Omental fat pad (tissue), 4 donors: ENCODE results near the gene RITA1. TPM values are rescaled to one million over a fixed set of nuclear protein-coding genes. Genes with fewer than 3 reads are reported as not detected.

Experiments used
- ATAC-seq: fragments of 150-250 bp; one replicate; pipeline ENCODE4 v1.9.1; 2016; ENCODE audit warnings: mild to moderate bottlenecking, moderate library complexity; ENCODE audit not compliant: low FRiP score
- DNase-seq: peaks from one replicate; pipeline ENCODE4 v3.0.0-alpha.2; 2019; ENCODE audit warnings: low spot score
- total RNA-seq, 4 donors: library from RNA; depleted of rRNA; stranded (reverse); fragments of >200 nt; gene quantifications; one replicate each; pipeline ENCODE4 v1.1.0, GENCODE V29; 2016
- TF ChIP-seq, protein P1 (sequence below), 3 donors: fragments of 450-650 bp; IDR thresholded peaks; one replicate each; pipeline ENCODE4 v1.5.1; 2016 to 2017; ENCODE audit warnings: antibody characterized with exemption in 3 of 3, mild to moderate bottlenecking in 3 of 3, moderate library complexity in 2 of 3

Gene RITA1
- total RNA-seq, 4 donors from 2014 or later = 7.9 to 14.3 (median 11.5) TPM

DNA sequence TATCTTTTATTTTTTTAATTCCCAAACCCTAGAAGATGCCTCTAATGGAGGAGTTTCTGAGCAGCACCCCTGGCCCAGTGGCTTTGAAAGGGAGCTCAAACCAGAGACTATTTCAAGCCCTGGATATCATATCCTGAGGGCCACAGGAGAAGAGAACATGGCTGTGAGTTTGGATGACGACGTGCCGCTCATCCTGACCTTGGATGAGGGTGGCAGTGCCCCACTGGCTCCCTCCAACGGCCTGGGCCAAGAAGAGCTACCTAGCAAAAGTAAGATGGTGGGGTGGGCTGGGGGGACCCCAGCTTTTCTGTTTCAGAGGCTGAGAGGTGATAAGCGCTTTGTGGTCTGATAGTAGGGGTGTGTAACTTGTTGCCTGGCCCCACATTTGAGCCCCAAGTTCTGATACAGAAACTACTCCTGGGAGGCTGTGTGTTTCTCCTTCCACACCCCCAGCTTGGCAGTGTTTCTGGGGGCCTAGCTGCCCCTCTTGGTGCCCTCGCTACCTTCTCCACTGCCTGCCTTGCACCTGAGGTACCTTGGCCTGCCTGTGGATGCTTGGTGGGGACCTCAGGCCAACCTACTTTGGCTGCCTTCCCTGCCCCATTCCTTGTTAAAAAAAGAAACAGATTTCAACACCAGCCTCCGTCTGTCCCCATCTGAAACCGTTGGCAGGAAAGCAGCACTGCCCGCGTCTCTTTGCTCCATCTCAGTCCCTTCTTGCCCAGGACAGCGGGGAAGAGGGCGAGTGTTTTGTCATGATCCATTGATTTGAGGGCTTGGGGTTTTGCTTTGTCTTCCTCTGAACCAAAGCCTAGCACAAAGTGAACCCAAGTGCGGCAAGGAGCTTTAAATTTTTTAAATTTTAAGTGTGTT lies 41.4 kb downstream of the RITA1 start:
- TF ChIP-seq, protein P1, sequence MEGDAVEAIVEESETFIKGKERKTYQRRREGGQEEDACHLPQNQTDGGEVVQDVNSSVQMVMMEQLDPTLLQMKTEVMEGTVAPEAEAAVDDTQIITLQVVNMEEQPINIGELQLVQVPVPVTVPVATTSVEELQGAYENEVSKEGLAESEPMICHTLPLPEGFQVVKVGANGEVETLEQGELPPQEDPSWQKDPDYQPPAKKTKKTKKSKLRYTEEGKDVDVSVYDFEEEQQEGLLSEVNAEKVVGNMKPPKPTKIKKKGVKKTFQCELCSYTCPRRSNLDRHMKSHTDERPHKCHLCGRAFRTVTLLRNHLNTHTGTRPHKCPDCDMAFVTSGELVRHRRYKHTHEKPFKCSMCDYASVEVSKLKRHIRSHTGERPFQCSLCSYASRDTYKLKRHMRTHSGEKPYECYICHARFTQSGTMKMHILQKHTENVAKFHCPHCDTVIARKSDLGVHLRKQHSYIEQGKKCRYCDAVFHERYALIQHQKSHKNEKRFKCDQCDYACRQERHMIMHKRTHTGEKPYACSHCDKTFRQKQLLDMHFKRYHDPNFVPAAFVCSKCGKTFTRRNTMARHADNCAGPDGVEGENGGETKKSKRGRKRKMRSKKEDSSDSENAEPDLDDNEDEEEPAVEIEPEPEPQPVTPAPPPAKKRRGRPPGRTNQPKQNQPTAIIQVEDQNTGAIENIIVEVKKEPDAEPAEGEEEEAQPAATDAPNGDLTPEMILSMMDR (IDR thresholded peaks at IDR 0.05) = no peak
- no peak for ATAC-seq

DNA sequence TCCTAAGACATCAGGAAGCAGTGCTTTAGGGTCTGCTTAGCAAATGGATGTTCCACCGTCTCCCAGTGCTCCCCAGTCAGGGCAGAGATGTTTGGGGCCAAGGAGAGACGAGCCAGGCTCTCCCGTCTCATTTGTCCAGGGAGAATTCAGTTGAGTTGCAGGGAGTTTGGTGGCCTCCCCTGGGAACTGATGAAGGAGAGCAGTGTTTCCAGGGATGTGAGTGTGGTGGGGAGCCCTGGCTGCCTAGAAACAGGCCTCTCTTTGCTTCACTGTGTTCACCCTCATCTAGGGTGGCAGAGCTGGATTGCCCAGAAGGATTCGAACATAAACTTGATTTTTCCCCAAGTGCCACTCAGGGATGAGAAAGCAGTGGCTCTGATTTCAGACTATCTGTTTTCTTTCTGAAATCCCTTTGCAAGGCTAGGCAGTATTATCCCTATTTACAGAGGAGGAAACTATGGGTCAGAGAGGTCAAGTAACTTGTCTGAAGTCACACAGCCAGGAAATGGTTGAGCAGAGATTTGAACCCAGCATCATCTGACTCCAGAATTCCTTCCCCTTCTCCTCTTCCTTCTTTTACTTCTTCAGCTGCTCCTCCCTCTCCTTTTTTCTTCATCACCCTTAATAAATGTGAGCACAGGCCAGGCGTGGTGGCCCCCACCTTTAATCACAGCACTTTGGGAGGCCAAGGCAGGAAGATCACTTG lies 42.3 kb downstream of the RITA1 start:
- TF ChIP-seq, protein P1 (IDR thresholded peaks at IDR 0.05) = no peak
- ATAC-seq (no peak), DNase-seq (no peak)

More for the DNA sequence above, 41.4 kb downstream of the RITA1 start:
- no peak for DNase-seq

DNA sequence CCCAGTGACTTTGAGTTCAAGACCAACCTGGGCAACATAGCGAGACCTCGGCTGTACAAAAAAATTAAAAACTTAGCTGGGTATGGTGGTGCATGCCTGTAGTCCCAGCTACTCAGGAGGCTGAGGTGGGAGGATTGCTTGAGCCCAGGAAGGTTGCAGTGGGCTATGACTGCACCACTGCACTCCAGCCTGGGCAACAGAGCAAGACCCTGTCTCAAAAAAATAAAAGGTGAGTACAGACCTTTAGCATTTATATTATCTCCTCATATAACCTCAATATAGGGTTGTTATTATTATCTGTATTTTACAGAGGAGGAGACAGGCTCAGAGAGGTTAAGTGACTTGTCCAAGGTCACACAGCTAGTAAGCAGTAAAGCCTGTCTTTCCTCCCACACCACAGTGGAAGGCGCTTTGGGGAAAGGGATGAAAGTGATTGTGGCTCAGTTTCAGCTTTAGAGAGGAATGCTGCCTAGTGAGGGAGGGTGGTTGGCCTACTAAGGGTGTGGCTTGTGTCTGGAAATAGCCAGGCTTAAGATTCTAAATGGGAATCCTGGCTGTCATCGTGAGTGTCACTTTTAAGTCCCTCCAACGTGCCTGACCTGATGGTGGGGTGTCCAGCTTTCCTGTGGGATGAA lies 43.0 kb downstream of the RITA1 start:
- TF ChIP-seq, protein P1 (IDR thresholded peaks at IDR 0.05) = no peak
- ATAC-seq = no peak

DNA sequence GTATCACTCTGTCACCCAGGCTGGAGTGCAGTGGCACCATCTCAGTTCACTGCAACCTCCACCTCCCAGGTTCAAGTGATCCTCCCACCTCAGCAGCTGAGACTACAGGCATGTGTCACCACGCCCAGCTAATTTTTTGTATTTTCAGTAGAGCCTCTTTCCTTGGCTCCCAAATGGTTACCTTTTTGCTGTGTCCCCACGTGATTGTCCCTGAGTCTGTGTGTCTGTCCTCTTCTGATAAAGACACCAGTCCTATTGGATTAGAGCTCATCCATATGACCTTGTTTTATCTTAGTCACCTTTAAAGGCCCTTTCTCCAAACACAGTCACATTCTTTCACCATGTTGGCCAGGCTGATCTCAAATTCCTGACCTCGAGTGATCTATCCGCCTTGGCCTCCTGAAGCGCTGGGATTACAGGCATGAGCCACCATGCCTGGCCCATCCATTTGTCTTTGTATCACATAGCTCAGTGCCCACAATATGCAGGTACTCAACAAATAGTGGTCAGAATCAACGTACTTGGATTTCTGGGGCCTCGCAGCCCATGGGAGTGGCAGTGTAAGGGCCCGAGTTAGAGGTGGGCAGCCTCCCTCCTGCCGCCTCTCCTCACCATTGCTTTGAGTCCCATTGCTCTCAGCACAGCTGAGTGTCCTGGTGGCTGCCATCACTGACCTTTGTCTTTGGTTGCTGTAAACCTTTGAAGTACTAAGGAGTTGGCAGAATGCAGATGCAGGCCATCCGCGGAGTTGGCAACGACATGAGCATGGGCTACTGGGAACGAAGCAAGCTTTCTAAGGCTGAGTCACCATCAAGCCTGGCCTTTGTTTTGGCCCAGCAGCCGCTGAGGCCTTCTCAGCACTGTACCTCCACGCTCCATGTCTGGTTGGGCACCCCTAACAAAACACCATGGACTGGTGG lies 45.1 kb downstream of the RITA1 start:
- DNase-seq (no peak), ATAC-seq (no peak)
- TF ChIP-seq, protein P1 (IDR thresholded peaks at IDR 0.05) = no peak

More for the DNA sequence above, 43.0 kb downstream of the RITA1 start:
- DNase-seq = no peak

DNA sequence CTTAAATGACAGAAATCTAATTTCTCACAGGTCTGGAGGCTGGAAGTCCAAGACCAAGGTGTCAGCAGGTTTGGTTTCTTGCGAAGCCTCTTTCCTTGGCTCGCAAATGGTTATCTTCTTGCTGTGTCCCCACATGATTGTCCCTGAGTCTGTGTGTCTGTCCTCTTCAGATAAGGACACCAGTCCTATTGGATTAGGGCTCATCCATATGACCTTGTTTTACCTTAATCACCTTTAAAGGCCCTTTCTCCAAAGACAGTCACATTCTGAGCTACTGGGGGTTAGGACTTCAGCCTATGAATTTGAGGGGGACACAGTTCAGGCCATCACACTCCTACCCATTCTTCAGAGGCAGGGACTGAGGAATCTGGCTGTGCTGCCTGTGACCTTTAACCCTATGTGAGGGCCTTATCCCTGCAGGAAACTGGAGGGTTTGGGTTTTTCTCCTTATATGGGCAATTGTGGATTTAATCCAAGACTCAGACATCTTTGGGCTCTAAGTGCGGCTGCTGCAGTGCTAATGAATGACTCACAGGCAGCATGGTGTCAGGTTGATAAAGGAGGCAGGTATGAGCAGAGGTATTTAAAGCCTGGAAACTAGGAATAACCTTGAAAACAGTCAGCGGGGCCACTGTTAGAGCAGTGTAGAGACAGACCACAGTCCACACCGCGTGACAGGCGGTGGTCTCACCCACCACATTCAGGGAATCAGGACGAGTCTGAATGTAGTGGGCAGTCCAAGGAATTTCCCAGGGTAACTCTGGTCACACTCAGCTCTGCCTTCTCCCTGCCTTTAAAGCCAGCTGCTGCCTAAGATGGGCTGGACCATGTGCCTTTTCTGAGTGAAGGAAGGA lies 45.9 kb downstream of the RITA1 start:
- ATAC-seq (peak; percentile 75), DNase-seq (no peak)
- TF ChIP-seq, protein P1 (IDR thresholded peaks at IDR 0.05) = no peak
